ENCODE results near the gene AVPR1B.

The AVPR1B gene

GRCh38 chr1:206122686-206123085 is 5.5 kb upstream of the AVPR1B start:
- H3K4me3 ChIP-seq (ENCODE audit: low read depth, low read length) = no peak overlapping the region
- no peak for TF ChIP-seq CTCF (IDR thresholded peaks at IDR 0.05; ENCODE audit: control insufficient read depth, extremely low read depth, insufficient read depth)
- peak; percentile 79 for DNase-seq (ENCODE audit: low read depth)

GRCh38 chr1:206121269-206121668 is 4.1 kb upstream of the AVPR1B start:
- TF ChIP-seq CTCF (IDR thresholded peaks at IDR 0.05; ENCODE audit: control insufficient read depth, extremely low read depth, insufficient read depth) = no peak
- H3K4me3 ChIP-seq (ENCODE audit: low read depth, low read length) = no peak overlapping the region
- DNase-seq (ENCODE audit: low read depth) = no peak

DNA sequence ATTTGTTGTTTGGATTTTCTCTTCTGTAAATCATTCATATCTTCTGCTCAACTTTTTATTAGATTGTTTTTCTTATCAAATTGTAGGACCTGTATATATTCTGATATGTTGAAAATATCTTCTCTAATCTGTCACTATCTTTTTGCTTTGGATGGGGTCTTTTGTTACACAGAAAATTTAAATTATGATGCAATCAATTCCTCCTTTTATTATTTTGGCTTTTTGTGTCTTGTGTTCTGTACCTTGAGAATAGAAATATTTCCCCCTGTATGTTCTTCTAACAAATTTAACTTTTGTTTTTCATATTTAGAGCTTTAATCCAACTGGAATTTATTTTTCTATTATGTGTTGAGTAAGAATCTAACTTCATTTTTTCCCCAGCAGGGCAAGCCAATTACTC is 3.2 kb upstream of the AVPR1B start:
- no peak for DNase-seq (ENCODE audit: low read depth)
- H3K4me3 ChIP-seq (ENCODE audit: low read depth, low read length) = no peak overlapping the region
- no peak for TF ChIP-seq CTCF (IDR thresholded peaks at IDR 0.05; ENCODE audit: control insufficient read depth, extremely low read depth, insufficient read depth)

DNA sequence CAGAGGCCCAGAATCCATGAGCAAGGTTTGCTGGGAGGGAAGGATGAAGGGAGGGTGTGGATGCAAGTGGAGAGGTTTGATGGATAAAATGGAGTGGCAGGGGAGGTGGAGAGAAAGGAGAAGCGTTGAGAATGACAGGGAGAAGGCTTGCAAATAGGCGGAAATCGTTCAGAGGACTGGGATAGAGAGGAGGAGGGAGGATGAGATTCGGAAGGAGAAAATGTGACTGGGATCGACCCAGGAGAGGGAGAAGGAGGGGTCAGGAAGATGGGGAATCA is 376 bp downstream of the AVPR1B start:
- TF ChIP-seq CTCF (IDR thresholded peaks at IDR 0.05; ENCODE audit: control insufficient read depth, extremely low read depth, insufficient read depth) = no peak
- H3K4me3 ChIP-seq (ENCODE audit: low read depth, low read length) = no peak overlapping the region
- DNase-seq (ENCODE audit: low read depth) = no peak

DNA sequence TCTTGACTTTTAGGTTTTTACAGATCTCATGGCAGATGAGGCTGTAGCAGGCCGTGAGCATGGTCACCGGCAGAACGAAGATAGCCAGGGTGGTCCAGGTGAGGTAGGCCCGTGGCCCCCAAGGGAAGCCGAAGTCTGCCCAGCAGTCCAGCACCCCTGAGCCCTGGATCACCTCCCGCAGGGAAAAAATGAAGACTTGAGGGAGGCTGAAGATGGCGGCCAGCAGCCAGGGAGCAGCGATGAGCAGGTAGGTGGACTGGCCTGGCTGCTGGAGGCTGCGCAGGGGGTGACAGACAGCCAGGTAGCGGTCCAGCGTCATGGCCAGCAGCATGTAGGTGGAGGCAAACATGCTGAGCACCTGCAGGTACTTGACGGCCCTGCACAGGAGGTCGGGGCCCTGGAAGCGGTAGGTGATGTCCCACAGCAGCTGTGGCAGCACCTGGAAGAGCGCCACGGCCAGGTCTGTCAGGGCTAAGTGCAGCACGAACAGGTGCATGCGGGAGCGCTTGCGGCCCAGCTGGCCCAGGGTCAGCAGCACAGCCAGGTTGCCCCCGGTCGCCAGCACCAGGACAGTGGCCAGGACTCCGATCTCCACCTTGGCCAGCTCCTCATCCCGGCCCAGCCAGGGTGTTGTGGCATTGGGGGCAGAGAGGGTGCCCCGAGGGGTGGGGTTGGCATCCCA is 856 bp downstream of the AVPR1B start:
- TF ChIP-seq CTCF (IDR thresholded peaks at IDR 0.05; ENCODE audit: control insufficient read depth, extremely low read depth, insufficient read depth) = no peak
- H3K4me3 ChIP-seq (ENCODE audit: low read depth, low read length) = no peak overlapping the region
- no peak for DNase-seq (ENCODE audit: low read depth)

DNA sequence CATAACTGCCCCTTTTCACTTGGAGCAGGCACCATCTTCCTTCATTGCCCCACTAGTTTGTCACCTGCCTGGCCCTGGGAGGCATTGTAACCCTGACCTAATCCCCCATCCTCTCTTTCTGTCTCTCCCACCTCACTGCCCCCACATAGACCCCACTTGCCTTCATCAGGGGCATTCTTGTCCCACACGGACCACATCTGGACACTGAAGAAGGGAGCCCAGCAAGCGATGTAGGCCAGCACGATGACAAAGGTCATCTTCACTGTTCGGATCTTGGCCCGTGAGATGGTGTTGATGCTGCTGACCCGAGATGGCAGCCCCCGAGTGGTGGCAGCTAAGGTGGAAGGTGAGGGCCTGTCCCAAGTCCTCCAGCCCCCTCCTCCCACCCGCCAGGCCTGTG is 1.4 kb downstream of the AVPR1B start:
- TF ChIP-seq CTCF (IDR thresholded peaks at IDR 0.05; ENCODE audit: control insufficient read depth, extremely low read depth, insufficient read depth) = no peak
- H3K4me3 ChIP-seq (ENCODE audit: low read depth, low read length) = no peak overlapping the region
- no peak for DNase-seq (ENCODE audit: low read depth)

Measured in LNCaP clone FGC (cell line).